SH-SY5Y (cell line): ENCODE measurements around the gene CLEC16A.

Experiments used
- GATA2 ChIP-seq: IDR thresholded peaks from 2 replicates; pipeline ENCODE4 v1.6.1; 2011; ENCODE audit warnings: mild to moderate bottlenecking, low read depth, low read length
- GATA3 ChIP-seq: IDR thresholded peaks from 2 replicates; pipeline ENCODE4 v1.6.1; 2011; ENCODE audit warnings: low read depth, mild to moderate bottlenecking, low read length, moderate library complexity

DNA sequence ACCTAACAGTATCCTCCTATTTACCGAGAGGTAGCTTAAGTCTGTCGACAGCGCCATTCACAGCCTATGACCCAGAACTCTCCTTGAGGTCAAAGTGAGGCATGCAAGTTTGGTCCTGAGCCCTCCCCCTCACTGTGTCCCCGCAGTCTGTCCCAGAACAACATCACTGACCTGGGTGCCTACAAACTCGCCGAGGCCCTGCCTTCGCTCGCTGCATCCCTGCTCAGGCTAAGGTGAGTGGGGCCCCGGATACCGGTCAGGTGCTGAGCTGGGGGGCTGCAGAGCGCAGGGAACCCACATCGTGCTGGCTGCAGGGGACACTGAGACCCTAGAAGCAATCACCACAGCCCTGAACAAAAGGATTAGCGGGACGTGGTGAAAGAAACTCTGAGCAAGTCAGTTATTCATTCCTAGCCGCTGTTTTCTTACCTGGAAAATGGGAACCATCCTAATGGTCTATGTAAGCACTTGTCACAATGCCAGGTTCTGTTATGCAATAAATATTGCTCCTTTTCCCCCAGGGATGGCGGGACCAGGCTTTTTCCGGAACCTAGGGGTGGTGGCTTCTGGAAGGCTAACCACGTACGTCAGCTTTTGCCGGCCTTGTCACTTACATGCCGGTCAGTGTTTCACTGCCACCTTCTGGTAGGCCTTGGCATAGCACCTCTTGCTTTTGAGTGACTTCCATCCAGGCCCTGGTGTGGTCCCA lies 25.9 kb upstream of the CLEC16A start:
- no peak for TF ChIP-seq GATA3
- no peak for TF ChIP-seq GATA2
